ENCODE data around the gene KRT72. TPM values are rescaled to one million over a fixed set of nuclear protein-coding genes. Genes with fewer than 3 reads are reported as not detected.

Gene KRT72
- total RNA-seq, 4 donors from 2014 or later, result not detected

GRCh38 chr12:52575256-52575655 lies 26.0 kb downstream of the KRT72 start:
- TF ChIP-seq POLR2A (IDR thresholded peaks at IDR 0.05), result no peak
- no peak for TF ChIP-seq CTCF (IDR thresholded peaks at IDR 0.05)
- Histone ChIP-seq H3K4me1 (peaks cover 6 to 14% of the 10 kb centered on the region in 2 donors), H3K36me3 (no peaks in the 10 kb centered on the region), H3K4me3 (replicated peaks in 1 of 3) (no peak overlapping the region), H3K27ac (no peak overlapping the region), H3K27me3 (no peaks in the 10 kb centered on the region), H3K9me3 (no peaks in the 10 kb centered on the region)
- 94 to 95% methylated on average over 7 to 9 of the region's 9 CpGs for WGBS, 2 donors
- DNase-seq, result no peak
- intact Hi-C loops (cut with DNase I), result no loop called here

- 83 to 98% methylated on average over 2 to 3 of the region's 3 CpGs for WGBS, 2 donors
- no peak for DNase-seq
- TF ChIP-seq CTCF (IDR thresholded peaks at IDR 0.05) (no peak), POLR2A (IDR thresholded peaks at IDR 0.05) (no peak)
- no peaks in the 10 kb centered on the region for H3K36me3 ChIP-seq
- H3K9me3 ChIP-seq, result no peaks in the 10 kb centered on the region
- intact Hi-C loops (cut with DNase I), result no loop called here
- no peaks in the 10 kb centered on the region for H3K4me1 ChIP-seq
- no peak within 1 kb of the TSS for H3K4me3 ChIP-seq (replicated peaks in 1 of 3)
- H3K27ac ChIP-seq, result no peak within 1 kb of the TSS
- H3K27me3 ChIP-seq, result no peaks in the 10 kb centered on the region
Measured at GRCh38 chr12:52573743-52574142, 27.5 kb downstream of the KRT72 start, which contains the start of gene KRT74. KRT74 (minus strand) TSS chr12:52573843; CDS start chr12:52573777, 66 bp downstream.

DNA sequence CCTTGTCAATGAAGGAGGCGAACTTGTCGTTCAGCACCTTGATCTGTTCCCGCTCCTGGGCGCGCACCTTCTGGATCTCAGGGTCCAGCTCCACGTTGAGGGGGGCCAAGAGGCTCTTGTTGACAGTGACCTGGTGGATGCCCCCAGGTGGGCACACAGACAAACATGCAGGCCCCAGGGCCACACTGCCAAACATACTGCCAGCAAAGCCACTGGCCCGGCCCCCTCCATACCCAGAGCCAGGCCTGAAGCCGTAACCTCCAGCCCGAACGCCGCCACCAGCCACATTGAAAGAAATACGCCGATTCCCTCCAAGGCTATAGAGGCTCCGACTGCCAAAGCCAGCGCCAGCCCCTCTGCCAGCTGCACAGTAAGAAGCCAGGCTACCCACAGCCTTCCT lies 28.0 kb downstream of the KRT72 start:
- no peak overlapping the region for H3K4me3 ChIP-seq (replicated peaks in 1 of 3)
- DNase-seq, result no peak
- intact Hi-C loops (cut with DNase I), result no loop called here
- H3K4me1 ChIP-seq, result no peaks in the 10 kb centered on the region
- no peak overlapping the region for H3K27ac ChIP-seq
- no peaks in the 10 kb centered on the region for H3K27me3 ChIP-seq
- no peaks in the 10 kb centered on the region for H3K9me3 ChIP-seq
- H3K36me3 ChIP-seq, result no peaks in the 10 kb centered on the region
- WGBS, 2 donors, result 95 to 98% methylated on average over 14 to 15 of the region's 15 CpGs
- TF ChIP-seq CTCF (IDR thresholded peaks at IDR 0.05) (no peak), POLR2A (IDR thresholded peaks at IDR 0.05) (no peak)

DNA sequence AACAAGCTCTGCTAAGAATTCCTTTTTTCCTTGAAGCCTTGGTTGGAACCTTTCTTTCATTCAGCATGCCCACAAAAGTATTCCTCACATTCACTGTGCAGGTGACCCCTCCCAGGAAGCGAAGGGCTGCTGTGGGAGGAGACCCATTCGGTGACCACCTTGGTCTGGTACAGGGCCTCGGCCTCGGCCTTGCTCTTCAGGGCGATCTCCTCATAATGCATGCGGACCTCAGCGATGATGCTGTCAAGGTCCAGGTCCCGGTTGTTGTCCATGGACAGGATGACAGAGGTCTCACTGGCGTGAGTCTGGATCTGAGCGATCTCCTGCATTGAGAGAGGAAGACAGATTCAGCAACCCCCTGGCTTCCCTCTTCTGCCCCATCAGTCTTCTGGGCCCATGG lies 30.8 kb downstream of the KRT72 start:
- 88 to 99% methylated on average over 7 to 9 of the region's 10 CpGs for WGBS, 2 donors
- TF ChIP-seq POLR2A (IDR thresholded peaks at IDR 0.05) (no peak), CTCF (IDR thresholded peaks at IDR 0.05) (no peak)

DNA sequence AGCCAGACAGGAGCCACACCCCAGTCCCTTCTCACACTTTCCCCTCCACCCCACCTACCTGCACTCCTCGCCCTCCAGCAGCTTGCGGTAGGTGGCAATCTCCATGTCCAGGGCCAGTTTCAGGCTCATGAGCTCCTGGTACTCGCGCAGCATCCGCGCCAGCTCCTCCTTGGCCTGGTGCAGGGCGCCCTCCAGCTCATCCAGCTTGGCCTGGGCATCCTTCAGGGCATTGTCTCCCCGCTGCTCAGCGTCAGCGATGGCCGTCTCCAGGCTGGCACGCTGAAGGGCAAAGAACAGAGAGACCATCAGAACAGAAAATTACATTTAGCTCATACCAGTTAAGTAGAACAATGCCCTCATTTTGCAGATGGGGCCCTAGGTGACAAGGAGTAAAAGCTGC lies 33.2 kb downstream of the KRT72 start:
- DNase-seq, result no peak
- Histone ChIP-seq H3K4me3 (replicated peaks in 1 of 3) (no peak overlapping the region), H3K27me3 (no peaks in the 10 kb centered on the region), H3K27ac (no peak overlapping the region), H3K4me1 (peaks cover 6 to 16% of the 10 kb centered on the region in 2 donors), H3K36me3 (no peaks in the 10 kb centered on the region), H3K9me3 (no peaks in the 10 kb centered on the region)
- intact Hi-C loops (cut with DNase I), result no loop called here
- 96 to 97% methylated on average over 12 of the region's 12 CpGs for WGBS, 2 donors
- TF ChIP-seq CTCF (IDR thresholded peaks at IDR 0.05), result no peak
- TF ChIP-seq POLR2A (IDR thresholded peaks at IDR 0.05), result no peak

More for the DNA sequence above, 30.8 kb downstream of the KRT72 start:
- Histone ChIP-seq H3K27me3 (no peaks in the 10 kb centered on the region), H3K4me3 (replicated peaks in 1 of 3) (no peak overlapping the region), H3K9me3 (no peaks in the 10 kb centered on the region), H3K36me3 (no peaks in the 10 kb centered on the region), H3K4me1 (peaks cover under 1 to 1% of the 10 kb centered on the region in 2 donors), H3K27ac (no peak overlapping the region)
- no peak for DNase-seq
- intact Hi-C loops (cut with DNase I), result no loop called here
